ENCODE data around the gene CRACDL.

CRACDL gene

GRCh38 chr2:98821629-98822135, 114.3 kb downstream of the CRACDL start:
- in situ Hi-C loops (cut with HindIII; ENCODE audit: low pct_ligation_motif_present, low pct_unique_long_range_greater_than_20kb, low sequenced_read_pairs), result no loop called here
- DNase-seq, result no peak

- in situ Hi-C loops (cut with HindIII; ENCODE audit: low pct_ligation_motif_present, low pct_unique_long_range_greater_than_20kb, low sequenced_read_pairs), result no loop called here
Measured at GRCh38 chr2:98819231-98819766, 116.7 kb downstream of the CRACDL start.

GRCh38 chr2:98818164-98818563, 117.9 kb downstream of the CRACDL start:
- DNase-seq, result no peak
- in situ Hi-C loops (cut with HindIII; ENCODE audit: low pct_ligation_motif_present, low pct_unique_long_range_greater_than_20kb, low sequenced_read_pairs), result no loop called here

More at GRCh38 chr2:98819231-98819766, 116.7 kb downstream of the CRACDL start:
- DNase-seq, result no peak

- in situ Hi-C loops (cut with HindIII; ENCODE audit: low pct_ligation_motif_present, low pct_unique_long_range_greater_than_20kb, low sequenced_read_pairs), result no loop called here
- DNase-seq, result no peak
Measured at GRCh38 chr2:98816281-98816680, 119.7 kb downstream of the CRACDL start.

GRCh38 chr2:98815795-98816194, 120.2 kb downstream of the CRACDL start:
- DNase-seq, result no peak
- in situ Hi-C loops (cut with HindIII; ENCODE audit: low pct_ligation_motif_present, low pct_unique_long_range_greater_than_20kb, low sequenced_read_pairs), result no loop called here

- no peak for DNase-seq
- in situ Hi-C loops (cut with HindIII; ENCODE audit: low pct_ligation_motif_present, low pct_unique_long_range_greater_than_20kb, low sequenced_read_pairs), result no loop called here
Measured at GRCh38 chr2:98811766-98812165, 124.3 kb downstream of the CRACDL start.

GRCh38 chr2:98810588-98810928, 125.5 kb downstream of the CRACDL start:
- in situ Hi-C loops (cut with HindIII; ENCODE audit: low pct_ligation_motif_present, low pct_unique_long_range_greater_than_20kb, low sequenced_read_pairs), result no loop called here
- no peak for DNase-seq

GRCh38 chr2:98809878-98810587, 126.0 kb downstream of the CRACDL start:
- in situ Hi-C loops (cut with HindIII; ENCODE audit: low pct_ligation_motif_present, low pct_unique_long_range_greater_than_20kb, low sequenced_read_pairs), result no loop called here
- DNase-seq, result no peak

- in situ Hi-C loops (cut with HindIII; ENCODE audit: low pct_ligation_motif_present, low pct_unique_long_range_greater_than_20kb, low sequenced_read_pairs), result no loop called here
- DNase-seq, result no peak
Measured at GRCh38 chr2:98809116-98809515, 126.9 kb downstream of the CRACDL start.

GRCh38 chr2:98808546-98808945, 127.5 kb downstream of the CRACDL start:
- no peak for DNase-seq
- in situ Hi-C loops (cut with HindIII; ENCODE audit: low pct_ligation_motif_present, low pct_unique_long_range_greater_than_20kb, low sequenced_read_pairs), result no loop called here

- no peak for DNase-seq
- in situ Hi-C loops (cut with HindIII; ENCODE audit: low pct_ligation_motif_present, low pct_unique_long_range_greater_than_20kb, low sequenced_read_pairs), result no loop called here
Measured at GRCh38 chr2:98807929-98808328, 128.1 kb downstream of the CRACDL start.

GRCh38 chr2:98807221-98807620, 128.8 kb downstream of the CRACDL start:
- DNase-seq, result no peak
- in situ Hi-C loops (cut with HindIII; ENCODE audit: low pct_ligation_motif_present, low pct_unique_long_range_greater_than_20kb, low sequenced_read_pairs), result no loop called here

GRCh38 chr2:98806236-98806697, 129.8 kb downstream of the CRACDL start:
- in situ Hi-C loops (cut with HindIII; ENCODE audit: low pct_ligation_motif_present, low pct_unique_long_range_greater_than_20kb, low sequenced_read_pairs), result no loop called here

GRCh38 chr2:98805412-98806171, 130.4 kb downstream of the CRACDL start:
- no peak for DNase-seq
- in situ Hi-C loops (cut with HindIII; ENCODE audit: low pct_ligation_motif_present, low pct_unique_long_range_greater_than_20kb, low sequenced_read_pairs), result no loop called here

More at GRCh38 chr2:98806236-98806697, 129.8 kb downstream of the CRACDL start:
- peak; percentile 71 for DNase-seq

GRCh38 chr2:98804736-98805135, 131.3 kb downstream of the CRACDL start:
- DNase-seq, result no peak
- in situ Hi-C loops (cut with HindIII; ENCODE audit: low pct_ligation_motif_present, low pct_unique_long_range_greater_than_20kb, low sequenced_read_pairs), result no loop called here

GRCh38 chr2:98804265-98804650, 131.8 kb downstream of the CRACDL start:
- in situ Hi-C loops (cut with HindIII; ENCODE audit: low pct_ligation_motif_present, low pct_unique_long_range_greater_than_20kb, low sequenced_read_pairs), result no loop called here
- no peak for DNase-seq

- DNase-seq, result no peak
- in situ Hi-C loops (cut with HindIII; ENCODE audit: low pct_ligation_motif_present, low pct_unique_long_range_greater_than_20kb, low sequenced_read_pairs), result no loop called here
Measured at GRCh38 chr2:98803405-98804264, 132.4 kb downstream of the CRACDL start.

GRCh38 chr2:98802344-98802743, 133.7 kb downstream of the CRACDL start:
- in situ Hi-C loops (cut with HindIII; ENCODE audit: low pct_ligation_motif_present, low pct_unique_long_range_greater_than_20kb, low sequenced_read_pairs), result no loop called here
- DNase-seq, result no peak

- DNase-seq, result no peak
- in situ Hi-C loops (cut with HindIII; ENCODE audit: low pct_ligation_motif_present, low pct_unique_long_range_greater_than_20kb, low sequenced_read_pairs), result no loop called here
Measured at GRCh38 chr2:98801921-98802321, 134.1 kb downstream of the CRACDL start.

All from ACHN (cell line).